Liver (tissue), 9 donors: ENCODE measurements around the gene ATG10. TPM values are rescaled to one million over a fixed set of nuclear protein-coding genes. Genes with fewer than 3 reads are reported as not detected.

Experiments used
- DNase-seq: peaks from one replicate; pipeline ENCODE4 v3.0.0-alpha.2; 2017; ENCODE audit warnings: low spot score
- H3K27ac ChIP-seq, 2 donors: one replicate each; pipeline ENCODE4 v1.7.0; 2013; ENCODE audit warnings: inconsistent platforms in 2 of 2, low read length in 2 of 2, control low read depth in 1 of 2, low read depth in 1 of 2, mild to moderate bottlenecking in 1 of 2
- H3K27me3 ChIP-seq, 4 donors: one replicate each; pipeline versions ENCODE4 v1.6.1 to v1.7.0; 2013; ENCODE audit warnings: low read length in 3 of 4, inconsistent platforms in 1 of 4, mild to moderate bottlenecking in 1 of 4, moderate library complexity in 1 of 4; ENCODE audit not compliant: control insufficient read depth in 4 of 4, insufficient read depth in 4 of 4
- H3K36me3 ChIP-seq, 4 donors: one replicate each; pipeline versions ENCODE4 v1.6.1 to v1.7.0; 2013; ENCODE audit warnings: low read length in 3 of 4, mild to moderate bottlenecking in 3 of 4, low read depth in 1 of 4, moderate library complexity in 1 of 4; ENCODE audit not compliant: control insufficient read depth in 4 of 4, insufficient read depth in 3 of 4
- H3K4me1 ChIP-seq, 4 donors: one replicate each; pipeline versions ENCODE4 v1.6.1 to v1.7.0; 2013; ENCODE audit warnings: low read length in 3 of 4, mild to moderate bottlenecking in 3 of 4, moderate library complexity in 1 of 4; ENCODE audit not compliant: control insufficient read depth in 4 of 4, insufficient read depth in 4 of 4
- H3K4me3 ChIP-seq, 3 donors: one replicate each; pipeline versions ENCODE4 v1.6.1 to v1.7.0; 2013; ENCODE audit warnings: low read length in 3 of 3, control low read depth in 1 of 3, low read depth in 1 of 3, mild to moderate bottlenecking in 1 of 3
- H3K9ac ChIP-seq, 2 donors: one replicate each; pipeline ENCODE4 v1.7.0; 2013; ENCODE audit warnings: low read length in 2 of 2, mild to moderate bottlenecking in 2 of 2, moderate library complexity in 2 of 2, control low read depth in 1 of 2, low read depth in 1 of 2
- H3K9me3 ChIP-seq, 4 donors: one replicate each; pipeline versions ENCODE4 v1.6.1 to v1.7.0; 2013; ENCODE audit warnings: low read length in 3 of 4; ENCODE audit not compliant: control insufficient read depth in 4 of 4
- ATF3 ChIP-seq: IDR thresholded peaks from 2 replicates; pipeline ENCODE4 v1.6.1; 2016; ENCODE audit warnings: antibody characterized with exemption
- CTCF ChIP-seq: fragments of 150-350 bp; IDR thresholded peaks from 2 replicates; pipeline ENCODE4 v1.5.1; 2017; ENCODE audit warnings: improper control_type of control experiment, low read depth, low read length; ENCODE audit not compliant: missing input control
- EGR1 ChIP-seq, 2 donors: IDR thresholded peaks; 2 replicates each; pipeline ENCODE4 v1.6.1; 2016 to 2018; ENCODE audit warnings: antibody characterized with exemption in 2 of 2, low read depth in 2 of 2
- FOXA1 ChIP-seq: IDR thresholded peaks from 2 replicates; pipeline ENCODE4 v1.6.1; 2016; ENCODE audit warnings: antibody characterized with exemption
- FOXA2 ChIP-seq: IDR thresholded peaks from 2 replicates; pipeline ENCODE4 v1.6.1; 2016; ENCODE audit warnings: antibody characterized with exemption
- GABPA ChIP-seq, 2 donors: IDR thresholded peaks in 1 of 2; conservative IDR thresholded peaks in 1 of 2; 2 replicates each; pipeline ENCODE4 v1.6.1; 2016; ENCODE audit warnings: antibody characterized with exemption in 2 of 2, mild to moderate bottlenecking in 1 of 2, moderate library complexity in 1 of 2
- HNF4A ChIP-seq, 2 donors: conservative IDR thresholded peaks; 2 replicates each; pipeline ENCODE4 v1.6.1; 2016; ENCODE audit warnings: antibody characterized with exemption in 2 of 2, mild to moderate bottlenecking in 2 of 2
- HNF4G ChIP-seq: IDR thresholded peaks from 2 replicates; pipeline ENCODE4 v1.6.1; 2016; ENCODE audit warnings: antibody characterized with exemption
- JUND ChIP-seq, 2 donors: IDR thresholded peaks; 2 replicates each; pipeline ENCODE4 v1.6.1; 2016; ENCODE audit warnings: antibody characterized with exemption in 2 of 2
- MAX ChIP-seq: IDR thresholded peaks from 2 replicates; pipeline ENCODE4 v1.6.1; 2016; ENCODE audit warnings: antibody characterized with exemption
- NR2F2 ChIP-seq: IDR thresholded peaks from 2 replicates; pipeline ENCODE4 v1.6.1; 2016; ENCODE audit warnings: antibody characterized with exemption
- RAD21 ChIP-seq, 2 donors: IDR thresholded peaks; 2 replicates each; pipeline ENCODE4 v1.6.1; 2016; ENCODE audit warnings: antibody characterized with exemption in 2 of 2, mild to moderate bottlenecking in 2 of 2
- REST ChIP-seq: IDR thresholded peaks from 2 replicates; pipeline ENCODE4 v1.6.1; 2016; ENCODE audit warnings: antibody characterized with exemption, mild to moderate bottlenecking
- RXRA ChIP-seq, 2 donors: IDR thresholded peaks; 2 replicates each; pipeline ENCODE4 v1.6.1; 2017 to 2018; ENCODE audit warnings: antibody characterized with exemption in 2 of 2, mild to moderate bottlenecking in 1 of 2
- SP1 ChIP-seq: IDR thresholded peaks from 2 replicates; pipeline ENCODE4 v1.6.1; 2018; ENCODE audit warnings: antibody characterized with exemption, mild to moderate bottlenecking
- TAF1 ChIP-seq: conservative IDR thresholded peaks from 2 replicates; pipeline ENCODE4 v1.6.1; 2016; ENCODE audit warnings: antibody characterized with exemption, mild to moderate bottlenecking
- YY1 ChIP-seq: IDR thresholded peaks from 2 replicates; pipeline ENCODE4 v1.6.1; 2016; ENCODE audit warnings: antibody characterized with exemption, mild to moderate bottlenecking
- ZBTB33 ChIP-seq: IDR thresholded peaks from 2 replicates; pipeline ENCODE4 v1.6.1; 2016; ENCODE audit warnings: antibody characterized with exemption
- WGBS: extraction: QIAGEN DNeasy Blood & Tissue Kit; methylation state at CpG from one replicate; pipeline ENCODE4 v1.1.7; 2013; 5-methylcytosine and 5-hydroxymethylcytosine counted together
- polyA plus RNA-seq, 2 donors: library from polyadenylated mRNA; stranded (reverse) in 1 of 2; unstranded in 1 of 2; fragments of 200-250 nt in 1 of 2; fragments of >200 nt in 1 of 2; fragmentation: Nextera tagmentation in 1 of 2; extraction: Ambion mirVana in 1 of 2; gene quantifications; one replicate each; pipeline versions ENCODE4 v1.2.1 to v1.2.3, GENCODE V29; 2013 to 2015
- total RNA-seq, 2 donors: library from RNA; depleted of rRNA; stranded (reverse); fragments of >200 nt; gene quantifications; one replicate each; pipeline ENCODE4 v1.2.3, GENCODE V29; 2014
- donor health status: healthy.
- donor health status: healthy.
- donor health status: healthy.
- donor health status: healthy.
- donor health status: healthy.

The ATG10 gene
- total and polyA plus RNA-seq, 4 donors, result 3.1 to 7.8 (median 7.4) TPM

- no peaks in the 10 kb centered on the region for H3K27me3 ChIP-seq
- H3K27ac ChIP-seq, result no peak overlapping the region
- no peaks in the 10 kb centered on the region for H3K36me3 ChIP-seq
- no peak overlapping the region for H3K4me3 ChIP-seq
- peaks cover 0 to 2% (median 0%) of the 10 kb centered on the region in 4 donors for H3K4me1 ChIP-seq
- TF ChIP-seq MAX (no peak), RXRA (IDR thresholded peaks at IDR 0.05) (no peak), RAD21 (IDR thresholded peaks at IDR 0.05) (no peak), HNF4G (no peak), NR2F2 (no peak), JUND (IDR thresholded peaks at IDR 0.05) (no peak), CTCF (no peak)
- no peaks in the 10 kb centered on the region for H3K9me3 ChIP-seq
- no peak overlapping the region for H3K9ac ChIP-seq
- no peak for DNase-seq
These were observed 85.2 kb downstream of the ATG10 start for GRCh38 chr5:82057051-82057450.

GRCh38 chr5:82058710-82059109, 86.9 kb downstream of the ATG10 start:
- H3K27ac ChIP-seq, result no peak overlapping the region
- TF ChIP-seq RXRA (IDR thresholded peaks at IDR 0.05) (no peak), SP1 (no peak), HNF4G (no peak), GABPA (IDR thresholded peaks at IDR 0.05 in 1 of 2, conservative IDR thresholded peaks at IDR 0.05 in 1 of 2) (no peak), MAX (no peak), HNF4A (conservative IDR thresholded peaks at IDR 0.05) (no peak), ATF3 (no peak), NR2F2 (no peak), YY1 (no peak), FOXA2 (no peak), TAF1 (no peak), RAD21 (IDR thresholded peaks at IDR 0.05) (no peak), JUND (IDR thresholded peaks at IDR 0.05) (no peak), EGR1 (IDR thresholded peaks at IDR 0.05; ENCODE audit: low read depth in 2 of 2) (no peak), FOXA1 (no peak), CTCF (no peak), REST (no peak), ZBTB33 (no peak)
- 38% methylated on average over 1 of the region's 1 CpG for WGBS
- H3K36me3 ChIP-seq, result no peaks in the 10 kb centered on the region
- H3K9me3 ChIP-seq, result no peaks in the 10 kb centered on the region
- H3K9ac ChIP-seq, result no peak overlapping the region
- H3K27me3 ChIP-seq, result no peaks in the 10 kb centered on the region
- H3K4me1 ChIP-seq, result peaks cover 0 to 2% (median 0%) of the 10 kb centered on the region in 4 donors
- H3K4me3 ChIP-seq, result no peak overlapping the region
- no peak for DNase-seq
